HG03039 (cell line): ENCODE data around the gene PPP6R3.

Experiments
- ATAC-seq: cut with Tn5 transposase; IDR thresholded peaks from one replicate; pipeline ENCODE4 v1.9.1; 2021; ENCODE audit warnings: mild to moderate bottlenecking, moderate library complexity; ENCODE audit not compliant: unreplicated experiment

The PPP6R3 gene

GRCh38 chr11:68661014-68661413, 200.5 kb downstream of the PPP6R3 start:
- no peak for ATAC-seq

GRCh38 chr11:68661697-68662603, 201.4 kb downstream of the PPP6R3 start:
- no peak for ATAC-seq

- ATAC-seq, result no peak
Observed at GRCh38 chr11:68663482-68664010, 203.0 kb downstream of the PPP6R3 start.

- no peak for ATAC-seq
Observed at GRCh38 chr11:68664141-68664540, 203.6 kb downstream of the PPP6R3 start.

GRCh38 chr11:68664906-68665305, 204.4 kb downstream of the PPP6R3 start:
- no peak for ATAC-seq
